HG02884 (cell line): ENCODE data around the gene CGB7.

Experiments
- ATAC-seq: cut with Tn5 transposase; IDR thresholded peaks from one replicate; pipeline ENCODE4 v1.9.1; 2021; ENCODE audit warnings: mild to moderate bottlenecking, moderate library complexity; ENCODE audit not compliant: unreplicated experiment

CGB7 gene

DNA sequence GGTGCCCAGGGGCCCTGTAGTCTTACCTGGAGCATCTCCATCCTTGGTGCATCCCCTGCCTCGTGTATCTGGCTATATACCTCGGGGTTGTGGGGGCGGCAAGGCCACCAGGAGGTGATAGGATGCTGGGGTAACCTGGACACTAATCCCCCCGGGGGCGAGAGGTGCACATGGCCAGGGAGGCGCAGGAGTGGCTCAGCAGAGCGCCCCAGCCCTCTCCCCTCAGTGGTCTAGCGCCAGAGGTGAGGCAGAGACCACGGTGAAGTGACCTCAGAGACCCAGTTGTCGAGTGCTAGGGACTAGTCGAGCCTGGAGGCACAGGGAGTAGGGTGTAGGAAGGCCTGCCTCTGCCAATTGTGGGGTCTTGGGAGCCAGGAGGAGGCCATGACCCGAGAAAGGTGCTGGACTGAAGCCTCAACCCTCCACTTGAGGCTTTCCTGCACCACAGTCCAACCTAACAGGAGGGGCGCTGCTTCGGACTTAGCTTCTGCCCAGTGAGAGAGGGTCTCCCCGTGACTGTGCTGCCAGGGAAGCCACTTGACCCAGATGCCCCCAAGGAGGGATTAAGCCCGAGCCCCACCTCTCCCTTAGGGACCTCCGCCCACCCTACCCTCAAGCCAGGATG is 40.4 kb downstream of the CGB7 start, which contains the start of gene LHB:
LHB (minus strand) TSS at position 51 of the 625 bp plus-strand sequence; CDS start at position 41, 10 bp downstream.
- ATAC-seq, result no peak

DNA sequence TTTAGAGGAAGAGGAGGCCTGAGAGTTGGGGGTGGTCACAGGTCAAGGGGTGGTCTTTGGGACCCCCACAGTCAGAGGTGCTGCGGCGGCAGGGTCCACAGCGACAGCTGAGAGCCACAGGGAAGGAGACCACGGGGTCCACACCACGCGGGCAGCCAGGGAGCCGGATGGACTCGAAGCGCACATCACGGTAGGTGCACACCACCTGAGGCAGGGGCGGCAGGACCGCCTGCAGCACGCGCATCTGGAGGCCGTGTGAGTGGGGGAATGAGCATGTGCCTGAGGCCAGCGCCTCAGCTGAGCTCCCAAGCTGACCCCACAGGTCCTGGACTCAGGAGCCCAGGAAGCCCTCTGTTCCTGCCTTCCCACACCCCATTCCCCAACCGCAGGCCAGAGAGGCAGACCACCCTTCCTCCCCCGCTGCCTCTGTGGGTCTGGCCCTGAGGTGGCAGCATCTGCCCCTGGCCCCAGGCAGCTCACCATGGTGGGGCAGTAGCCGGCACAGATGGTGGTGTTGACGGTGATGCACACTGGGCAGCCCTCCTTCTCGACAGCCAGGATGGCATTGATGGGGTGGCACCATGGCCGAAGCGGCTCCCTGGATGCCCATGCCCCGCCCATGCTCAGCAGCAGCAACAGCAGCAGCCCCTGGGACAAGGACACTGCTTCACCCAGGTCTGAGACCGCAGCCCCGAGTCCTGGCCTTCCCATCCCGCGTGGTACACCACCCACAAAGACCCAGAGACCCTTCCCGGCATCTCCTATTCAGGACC is 41.3 kb downstream of the CGB7 start:
- no peak for ATAC-seq

DNA sequence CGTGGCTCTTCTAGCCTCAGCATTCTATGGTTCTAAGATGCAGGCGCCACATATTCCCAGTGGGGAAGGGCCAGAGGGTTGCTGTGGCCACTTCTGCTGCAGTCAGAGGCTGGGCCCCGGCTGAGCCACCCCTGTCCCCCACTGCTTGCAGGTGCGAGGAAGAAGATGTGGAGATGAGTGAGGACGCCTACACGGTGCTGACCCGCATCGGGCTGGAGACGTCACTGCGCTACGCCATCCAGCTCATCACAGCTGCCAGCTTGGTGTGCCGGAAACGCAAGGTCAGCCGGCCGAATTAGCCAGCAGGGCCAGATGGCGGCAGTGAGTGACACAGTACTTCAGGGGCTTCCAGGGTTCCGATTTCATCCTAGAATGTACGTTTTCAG is 42.7 kb downstream of the CGB7 start:
- no peak for ATAC-seq

DNA sequence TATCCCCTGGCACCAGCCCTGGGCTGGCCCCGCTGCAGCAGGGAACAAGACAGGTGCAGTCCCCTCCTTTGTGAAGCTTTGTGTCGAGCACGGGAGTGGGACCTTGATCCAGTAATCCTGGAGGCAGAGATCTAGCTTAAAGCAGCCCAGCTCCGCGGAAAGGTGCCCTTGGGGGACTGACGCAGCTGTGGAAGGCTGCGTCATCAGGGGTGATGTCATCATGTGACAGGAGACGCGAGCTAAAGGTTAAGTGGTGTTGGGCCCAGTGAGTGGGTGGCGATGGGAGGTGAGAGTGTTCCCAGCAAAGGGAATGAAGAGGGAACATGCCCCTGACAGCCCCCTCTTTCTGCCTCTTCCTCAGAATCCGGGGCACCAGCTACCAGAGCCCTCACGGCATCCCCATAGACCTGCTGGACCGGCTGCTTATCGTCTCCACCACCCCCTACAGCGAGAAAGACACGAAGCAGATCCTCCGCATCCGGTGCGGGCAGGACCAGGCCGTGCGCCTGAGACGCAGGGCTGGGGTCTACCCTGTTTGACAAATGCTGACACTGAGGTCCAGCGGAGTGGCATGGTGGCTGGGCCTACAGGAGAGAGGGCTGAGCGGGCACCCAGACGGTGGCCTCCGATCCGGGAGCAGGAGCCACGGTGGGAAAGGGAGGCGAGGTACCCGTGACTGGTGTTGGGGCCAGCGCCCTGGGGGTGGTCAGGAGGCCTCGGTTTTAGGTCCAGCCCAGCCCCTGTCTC is 43.3 kb downstream of the CGB7 start:
- no peak for ATAC-seq

DNA sequence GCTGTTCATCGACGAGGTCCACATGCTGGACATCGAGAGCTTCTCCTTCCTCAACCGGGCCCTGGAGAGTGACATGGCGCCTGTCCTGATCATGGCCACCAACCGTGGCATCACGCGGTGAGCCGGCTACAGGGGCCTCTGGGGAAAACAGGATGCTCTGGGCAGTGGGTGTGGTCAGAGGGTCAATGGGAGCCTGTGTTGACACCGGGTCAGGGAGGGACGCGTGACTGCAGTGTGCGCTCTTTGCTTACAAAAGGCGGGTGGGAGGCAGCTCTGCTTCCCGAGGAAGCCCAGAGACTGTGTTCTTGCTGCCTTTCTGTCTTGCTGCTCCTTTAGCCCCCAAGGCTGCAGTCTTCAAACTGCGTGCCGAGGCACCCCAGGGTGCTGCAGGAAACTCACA is 46.4 kb downstream of the CGB7 start:
- no peak for ATAC-seq

DNA sequence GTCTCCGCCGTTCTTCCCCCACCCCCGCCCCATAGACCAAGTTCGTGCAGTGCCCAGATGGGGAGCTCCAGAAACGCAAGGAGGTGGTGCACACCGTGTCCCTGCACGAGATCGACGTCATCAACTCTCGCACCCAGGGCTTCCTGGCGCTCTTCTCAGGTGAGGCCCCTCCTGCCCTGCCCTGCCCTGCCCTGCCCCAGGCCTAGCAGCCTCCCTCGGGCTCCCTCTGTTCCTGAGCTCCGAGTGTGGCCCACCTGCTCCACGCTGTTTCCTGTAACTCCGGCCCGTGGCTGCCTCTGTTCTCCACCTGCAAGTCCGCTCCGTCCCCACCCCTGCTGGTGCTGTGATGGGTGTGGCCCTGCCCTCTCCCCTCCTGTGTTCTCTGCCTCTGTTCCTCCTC is 47.1 kb downstream of the CGB7 start:
- no peak for ATAC-seq

DNA sequence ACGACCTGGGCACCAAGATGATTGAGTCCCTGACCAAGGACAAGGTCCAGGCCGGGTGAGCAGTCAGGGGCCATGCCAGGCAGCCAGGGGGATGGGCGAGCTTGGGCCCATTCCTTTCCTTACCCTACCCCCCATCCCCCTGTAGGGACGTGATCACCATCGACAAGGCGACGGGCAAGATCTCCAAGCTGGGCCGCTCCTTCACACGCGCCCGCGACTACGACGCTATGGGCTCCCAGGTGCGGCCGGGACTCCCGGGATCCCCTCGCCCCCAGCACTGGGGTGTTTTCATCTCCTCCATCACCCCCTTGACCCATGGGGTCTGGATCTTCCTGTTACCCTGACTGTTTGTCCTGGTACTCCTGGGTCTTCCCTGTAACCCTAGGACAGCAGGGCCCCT is 47.7 kb downstream of the CGB7 start:
- ATAC-seq, result no peak

DNA sequence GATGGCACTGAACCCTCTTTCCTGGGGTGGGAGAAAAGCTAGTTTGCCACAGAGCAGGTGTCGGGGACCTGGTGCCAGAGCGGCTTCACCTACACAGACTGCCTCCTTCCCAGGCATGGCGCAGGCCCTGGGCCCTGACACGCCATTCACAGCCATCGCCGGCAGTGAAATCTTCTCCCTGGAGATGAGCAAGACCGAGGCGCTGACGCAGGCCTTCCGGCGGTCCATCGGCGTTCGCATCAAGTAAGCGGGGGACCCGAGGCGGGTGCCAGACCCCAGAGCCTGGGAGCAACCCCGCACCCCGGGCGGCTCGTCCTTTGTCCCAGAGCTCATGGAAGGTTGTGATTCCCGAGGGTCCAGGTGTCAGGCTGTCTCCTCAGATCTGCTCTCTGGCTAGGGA is 50.6 kb downstream of the CGB7 start:
- no peak for ATAC-seq

DNA sequence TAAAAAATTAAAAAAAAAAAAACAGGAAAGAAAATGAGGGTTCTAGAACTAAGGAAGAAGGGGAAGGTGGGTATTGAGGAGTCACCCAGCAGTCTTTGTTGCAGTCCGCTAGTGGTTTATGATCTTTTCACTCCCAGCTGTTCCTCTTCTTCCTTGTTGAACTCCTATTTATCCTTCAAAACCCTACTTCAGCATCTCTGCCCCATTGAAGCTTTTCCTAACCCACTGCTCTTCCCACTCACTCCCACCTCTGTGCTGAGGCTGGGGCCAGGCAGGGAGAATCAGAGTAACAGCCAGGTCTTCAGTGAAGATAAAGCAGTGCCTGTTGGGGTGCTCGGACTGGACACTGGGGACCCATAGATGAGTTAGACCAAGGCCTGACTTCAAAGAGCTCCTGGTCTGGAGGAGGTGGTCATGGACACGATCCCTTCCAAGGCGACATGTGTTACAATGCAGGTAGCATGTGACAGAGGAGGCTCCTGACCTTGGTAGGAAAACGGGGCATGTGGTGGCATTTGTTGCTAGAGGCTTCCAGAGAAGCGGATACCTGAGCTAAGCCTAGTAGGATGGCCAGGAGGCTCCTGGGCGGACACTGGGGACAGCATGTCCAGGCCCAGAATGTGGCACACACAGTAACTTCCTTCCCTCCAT is 52.5 kb downstream of the CGB7 start:
- ATAC-seq, result no peak
